Stomach (tissue), 9 donors: ENCODE results near the gene KIRREL3. TPM values are rescaled to one million over a fixed set of nuclear protein-coding genes. Genes with fewer than 3 reads are reported as not detected.

Source experiments
- DNase-seq, 2 donors: peaks; one replicate each; pipeline versions ENCODE4 v3.0.0 to v3.0.0-alpha.2; 2013 to 2019
- H3K27ac ChIP-seq, 5 donors: fragments of 200-600 bp in 4 of 5; sonication (generic) in 4 of 5; one replicate each; pipeline ENCODE4 v1.5.1; 2013 to 2019; ENCODE audit warnings: mild to moderate bottlenecking in 1 of 5, moderate library complexity in 1 of 5
- H3K27me3 ChIP-seq, 3 donors: fragments of 200-600 bp; sonication (generic); one replicate each; pipeline ENCODE4 v1.5.1; 2017 to 2019; ENCODE audit warnings: mixed run types in 1 of 3
- H3K36me3 ChIP-seq, 4 donors: fragments of 200-600 bp; sonication (generic); 1 replicate in 3 of 4; 2 replicates in 1 of 4; pipeline ENCODE4 v1.5.1; 2016 to 2019
- H3K4me1 ChIP-seq, 4 donors: fragments of 200-600 bp; sonication (generic); one replicate each; pipeline ENCODE4 v1.5.1; 2016 to 2019
- H3K4me3 ChIP-seq, 4 donors: fragments of 200-600 bp; sonication (generic) in 3 of 4; one replicate each; pipeline ENCODE4 v1.5.1; 2016 to 2019; ENCODE audit warnings: mild to moderate bottlenecking in 1 of 4
- H3K9me3 ChIP-seq, 4 donors: fragments of 200-600 bp; sonication (generic); one replicate each; pipeline ENCODE4 v1.5.1; 2016 to 2019
- CTCF ChIP-seq, 7 experiments: fragments of 450-650 bp in 4 of 7; fragments of 200-600 bp in 3 of 7; sonication (generic) in 3 of 7; IDR thresholded peaks; one replicate each; pipeline ENCODE4 v1.5.1; 2016 to 2019; ENCODE audit warnings: antibody characterized with exemption in 7 of 7, control low read depth in 2 of 7, mild to moderate bottlenecking in 1 of 7
- EP300 ChIP-seq: sonication (generic); formaldehyde crosslinking; IDR thresholded peaks from one replicate; pipeline ENCODE4 v1.6.1; 2017; ENCODE audit warnings: antibody characterized with exemption
- POLR2A ChIP-seq, 4 donors: fragments of 450-650 bp; IDR thresholded peaks; one replicate each; pipeline ENCODE4 v1.6.1; 2016; ENCODE audit warnings: antibody characterized with exemption in 4 of 4, control low read depth in 2 of 4, mild to moderate bottlenecking in 1 of 4, moderate library complexity in 1 of 4
- POLR2AphosphoS5 ChIP-seq, 3 donors: sonication (generic); formaldehyde crosslinking; IDR thresholded peaks; one replicate each; pipeline ENCODE4 v1.6.1; 2016; ENCODE audit warnings: antibody characterized with exemption in 3 of 3
- WGBS, 5 donors: extraction: QIAGEN DNeasy Blood & Tissue Kit in 3 of 5; methylation state at CpG; one replicate each; pipeline versions ENCODE4 v1.1.5 to v1.1.7; 2013 to 2018; 5-methylcytosine and 5-hydroxymethylcytosine counted together
- intact Hi-C: fragments of 100-400 bp; cut with DNase I; formaldehyde crosslinking; loops from one replicate; pipeline ENCODE4 v1.15.1; 2023; ENCODE audit warnings: low total_unique reads
- polyA plus RNA-seq, 3 donors: library from polyadenylated mRNA; stranded (reverse); fragments of 200-250 nt; gene quantifications; one replicate each; pipeline ENCODE4 v1.2.3, GENCODE V29; 2013
- total RNA-seq, 5 donors: library from RNA; depleted of rRNA; stranded (reverse); fragments of >200 nt; gene quantifications; one replicate each; pipeline versions ENCODE4 v1.1.0 to v1.2.3, GENCODE V29; 2014 to 2016
- donor health status: healthy with polysubstance abuse.
- donor health status: Bipolar disorder and iron deficiency.
- donor health status: healthy.

KIRREL3 gene
- total and polyA plus RNA-seq, 8 donors: 0.10 to 1.7 (median 0.38) TPM; not detected in 4

DNA sequence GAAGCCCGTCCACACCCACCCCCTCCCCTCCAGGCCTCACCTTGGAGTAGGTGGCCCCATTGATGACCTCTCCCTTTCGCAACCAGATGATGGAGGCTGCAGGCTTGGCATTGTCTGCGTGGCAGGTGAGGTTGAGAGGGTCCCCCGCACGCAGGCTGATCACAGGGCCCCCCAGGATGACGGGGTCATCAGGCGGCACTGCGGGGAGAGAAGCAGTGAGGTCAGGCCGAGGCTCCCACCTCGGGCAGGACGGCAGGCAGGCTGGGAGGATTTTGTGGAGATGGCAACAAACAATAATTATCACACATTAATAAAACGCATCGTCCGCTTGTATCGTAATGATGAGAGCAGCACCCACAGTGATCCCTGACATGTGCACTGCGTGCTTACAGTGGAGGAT is 527.3 kb downstream of the KIRREL3 start:
- intact Hi-C loops: no loop called here
- no peak for TF ChIP-seq POLR2AphosphoS5 (IDR thresholded peaks at IDR 0.05)
- no peak for TF ChIP-seq CTCF (IDR thresholded peaks at IDR 0.05)
- TF ChIP-seq POLR2A (IDR thresholded peaks at IDR 0.05): no peak
- TF ChIP-seq EP300: no peak
- Histone ChIP-seq H3K36me3 (no peaks in the 10 kb centered on the region), H3K4me3 (no peak overlapping the region), H3K4me1 (peaks cover 0 to 3% (median 0%) of the 10 kb centered on the region in 4 donors), H3K27me3 (peaks cover 0 to 15% (median 0%) of the 10 kb centered on the region in 3 donors), H3K27ac (no peak overlapping the region), H3K9me3 (no peaks in the 10 kb centered on the region)
- no peak for DNase-seq
- 89 to 92% (median 90%) methylated on average over 9 to 16 of the region's 16 CpGs for WGBS, 5 donors

DNA sequence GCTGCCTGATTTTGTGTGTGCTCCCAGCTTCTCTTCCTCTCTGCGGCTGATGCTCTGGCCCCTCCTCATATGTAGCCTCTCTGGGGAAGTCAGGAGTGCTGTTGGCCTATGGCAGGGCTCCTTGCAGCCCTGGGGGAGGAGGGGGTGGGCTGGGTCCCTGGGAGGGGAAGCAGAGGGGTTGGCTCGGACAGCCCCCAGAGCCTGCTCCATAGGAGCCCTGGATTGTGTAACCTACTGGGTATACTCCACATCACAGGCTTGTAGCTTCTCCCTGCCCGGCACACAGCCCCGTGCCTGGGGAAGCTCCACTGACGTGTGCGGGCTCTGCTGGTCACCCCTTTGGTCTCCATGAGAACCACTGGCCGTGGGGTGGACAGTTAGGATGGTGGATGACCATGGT is 531.3 kb downstream of the KIRREL3 start:
- Histone ChIP-seq H3K4me3 (no peak overlapping the region), H3K4me1 (peaks cover 0 to 29% (median 11%) of the 10 kb centered on the region in 4 donors), H3K27ac (no peak overlapping the region), H3K36me3 (no peaks in the 10 kb centered on the region), H3K9me3 (peaks cover 0 to 4% (median 0%) of the 10 kb centered on the region in 4 donors), H3K27me3 (peaks cover 0 to 41% (median 5%) of the 10 kb centered on the region in 3 donors)
- intact Hi-C loops: no loop called here
- 74 to 91% (median 86%) methylated on average over 3 to 7 of the region's 7 CpGs for WGBS, 5 donors
- TF ChIP-seq EP300 (no peak), POLR2A (IDR thresholded peaks at IDR 0.05) (no peak), POLR2AphosphoS5 (IDR thresholded peaks at IDR 0.05) (no peak), CTCF (IDR thresholded peaks at IDR 0.05) (no peak)
- DNase-seq: no peak

DNA sequence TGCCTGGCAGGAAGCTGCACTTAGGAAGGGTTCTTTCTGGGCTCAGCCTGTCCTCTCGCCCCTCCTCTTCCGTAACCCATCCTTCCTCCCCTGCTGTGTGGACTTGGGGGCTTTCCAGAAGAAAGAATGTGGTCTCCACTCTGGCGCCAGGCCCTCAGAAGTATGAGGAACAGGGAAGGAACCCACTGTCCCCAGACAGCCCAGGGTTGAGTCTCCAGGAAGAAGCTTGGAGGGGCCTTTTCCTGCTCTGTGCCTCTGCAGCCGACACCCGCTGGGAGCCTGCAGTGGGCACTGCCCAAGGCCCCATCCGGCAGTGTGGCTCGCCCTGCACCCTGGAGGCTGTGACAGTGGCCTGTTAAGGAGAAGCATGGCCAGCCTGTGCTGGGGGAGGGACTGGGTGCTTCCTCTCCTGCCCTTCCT is 532.5 kb downstream of the KIRREL3 start:
- Histone ChIP-seq H3K36me3 (no peaks in the 10 kb centered on the region), H3K27me3 (peaks cover 0 to 48% (median 5%) of the 10 kb centered on the region in 3 donors), H3K4me1 (peaks cover 0 to 29% (median 11%) of the 10 kb centered on the region in 4 donors), H3K4me3 (no peak overlapping the region), H3K9me3 (peaks cover 0 to 4% (median 0%) of the 10 kb centered on the region in 4 donors), H3K27ac (peak overlapping the region in 1 of 5 donors; percentile 20)
- WGBS, 5 donors: 56 to 77% (median 73%) methylated on average over 4 to 7 of the region's 7 CpGs
- intact Hi-C loops: no loop called here
- TF ChIP-seq POLR2AphosphoS5 (IDR thresholded peaks at IDR 0.05) (no peak), CTCF (IDR thresholded peaks at IDR 0.05) (no peak), EP300 (no peak), POLR2A (IDR thresholded peaks at IDR 0.05) (no peak)
- DNase-seq: peak in 1 of 2 donors; percentile 61

- Histone ChIP-seq H3K4me3 (no peak overlapping the region), H3K9me3 (peaks cover 0 to 4% (median 0%) of the 10 kb centered on the region in 4 donors), H3K27me3 (peaks cover 0 to 52% (median 5%) of the 10 kb centered on the region in 3 donors), H3K36me3 (no peaks in the 10 kb centered on the region), H3K4me1 (peaks cover 0 to 29% (median 11%) of the 10 kb centered on the region in 4 donors), H3K27ac (peak overlapping the region in 1 of 5 donors; percentile 20)
- DNase-seq: no peak
- 89 to 97% (median 97%) methylated on average over 5 to 8 of the region's 8 CpGs for WGBS, 5 donors
- intact Hi-C loops: no loop called here
- TF ChIP-seq POLR2A (IDR thresholded peaks at IDR 0.05) (no peak), EP300 (no peak), CTCF (IDR thresholded peaks at IDR 0.05) (no peak)
These were observed 533.1 kb downstream of the KIRREL3 start for GRCh38 chr11:126467471-126467870.
